Heart left ventricle (tissue), 16 donors: Measurements from ENCODE around the gene NEUROG3. TPM values are rescaled to one million over a fixed set of nuclear protein-coding genes. Genes with fewer than 3 reads are reported as not detected.
"Not testable (repeated sequence)": the region's sequence is repeated elsewhere in the genome, so short reads cannot be mapped to it uniquely, and the experiment has no call there.

Experiments used
- ATAC-seq, 4 donors: fragments of 200-7000 bp; cut with Tn5 transposase; one replicate each; pipeline ENCODE4 v1.9.1; 2020 to 2022; ENCODE audit warnings: moderate library complexity in 4 of 4, mild to moderate bottlenecking in 3 of 4, moderate number of reproducible peaks in 1 of 4
- DNase-seq, 5 donors: peaks; one replicate each; pipeline ENCODE4 v3.0.0-alpha.2; 2020
- H3K27ac ChIP-seq, 12 donors: fragments of 200-600 bp; sonication (generic) in 4 of 12; one replicate each; pipeline versions ENCODE4 v1.5.0 to v1.8.0; 2016 to 2022; ENCODE audit warnings: mild to moderate bottlenecking in 2 of 12
- H3K27me3 ChIP-seq, 9 donors: fragments of 200-600 bp; sonication (generic) in 2 of 9; one replicate each; pipeline versions ENCODE4 v1.5.1 to v1.8.0; 2016 to 2022; ENCODE audit warnings: mild to moderate bottlenecking in 3 of 9
- H3K36me3 ChIP-seq, 9 donors: fragments of 200-600 bp; sonication (generic) in 2 of 9; one replicate each; pipeline versions ENCODE4 v1.5.0 to v1.8.0; 2018 to 2022; ENCODE audit warnings: mild to moderate bottlenecking in 2 of 9
- H3K4me1 ChIP-seq, 12 donors: fragments of 200-600 bp; sonication (generic) in 4 of 12; one replicate each; pipeline versions ENCODE4 v1.5.0 to v1.8.0; 2016 to 2022; ENCODE audit warnings: mild to moderate bottlenecking in 3 of 12
- H3K4me3 ChIP-seq, 12 donors: fragments of 200-600 bp; sonication (generic) in 4 of 12; one replicate each; pipeline versions ENCODE4 v1.5.0 to v1.8.0; 2017 to 2022; ENCODE audit warnings: mild to moderate bottlenecking in 9 of 12, moderate library complexity in 4 of 12
- H3K9me3 ChIP-seq, 12 donors: fragments of 200-600 bp; sonication (generic) in 4 of 12; one replicate each; pipeline versions ENCODE4 v1.5.0 to v1.8.0; 2016 to 2022; ENCODE audit warnings: mild to moderate bottlenecking in 1 of 12
- CTCF ChIP-seq, 12 donors: fragments of 200-600 bp; sonication (generic) in 4 of 12; IDR thresholded peaks; one replicate each; pipeline versions ENCODE4 v1.5.0 to v1.8.0; 2018 to 2022; ENCODE audit warnings: antibody characterized with exemption in 12 of 12, mild to moderate bottlenecking in 5 of 12
- POLR2A ChIP-seq, 2 donors: fragments of 450-650 bp; IDR thresholded peaks; one replicate each; pipeline ENCODE4 v1.6.1; 2017; ENCODE audit warnings: antibody characterized with exemption in 2 of 2, mild to moderate bottlenecking in 2 of 2, moderate library complexity in 2 of 2
- WGBS, 4 donors: extraction: QIAGEN DNeasy Blood & Tissue Kit in 2 of 4; methylation state at CpG; one replicate each; pipeline versions ENCODE4 v1.1.5 to v1.1.7; 2013 to 2018; 5-methylcytosine and 5-hydroxymethylcytosine counted together
- intact Hi-C, 10 donors: fragments of 100-400 bp; cut with DNase I; formaldehyde crosslinking; loops; one replicate each; pipeline versions ENCODE4 v1.11.1 to v1.14.2; 2022
- polyA plus RNA-seq, 2 donors: library from polyadenylated mRNA; stranded (reverse); fragments of 200-250 nt; gene quantifications; one replicate each; pipeline ENCODE4 v1.2.3, GENCODE V29; 2013
- total RNA-seq, 9 donors: library from RNA; depleted of rRNA in 2 of 9; stranded (reverse); fragments of >200 nt in 2 of 9; fragmentation: NEBNext Ultra II Directional in 3 of 9; extraction: Animal tissue kit (Norgen Biotek cat#: 25700) in 3 of 9; gene quantifications; one replicate each; pipeline versions ENCODE4 v1.1.0 to v1.2.4, GENCODE V29; 2016 to 2023
- donor health status: ischemic (EF 13 %, LVEDD 7.1; RV severe dilation, severe dysfunction).
- donor health status: healthy with polysubstance abuse.
- donor health status: DM: no; HTN: yes; CAD: no.
- donor health status: DM: no; HTN: no; CAD: no.
- donor health status: ischemic (EF 25% LVEDD 6.9; RV normal size, moderate dysfunction).
- donor health status: ischemic (EF 25% LVEDD 5.7; RV mildly dilated, moderate dysfunction).
- donor health status: healthy.
- donor health status: DM: yes; HTN: yes; CAD: no.
- donor health status: ischemic (EF 35%, LVEDD 5.7; RV mildly dilated, moderate dysfunction).
- donor health status: nonischemic (EF 11% LVEDD 7.7; RV severe dilation, severe dysfunction).
- donor health status: DM: yes; HTN: yes; CAD: no.
- donor health status: PGD.
- donor health status: ischemic (EF 29% LVEDD 5.4; RV normal size, mild dysfunction).
- donor health status: nonischemic (EF 23%, LVEDD 6.1; RV moderate dilation, normal function).

The NEUROG3 gene
- total and polyA plus RNA-seq, 11 donors = not detected

- TF ChIP-seq CTCF (IDR thresholded peaks at IDR 0.05) = no peak
- no peak for TF ChIP-seq POLR2A (IDR thresholded peaks at IDR 0.05)
- H3K36me3 ChIP-seq = no peaks in the 10 kb centered on the region
- H3K27me3 ChIP-seq = peaks cover 0 to 6% (median 0%) of the 10 kb centered on the region in 9 donors
- H3K27ac ChIP-seq = no peak overlapping the region
- intact Hi-C loops = no loop called here
- no peak for DNase-seq
- H3K4me1 ChIP-seq = no peaks in the 10 kb centered on the region
- no peak overlapping the region for H3K4me3 ChIP-seq
- ATAC-seq = no peak
- peaks cover 0 to 36% (median 28%) of the 10 kb centered on the region in 12 donors for H3K9me3 ChIP-seq
These were observed 23.3 kb downstream of the NEUROG3 start for GRCh38 chr10:69549959-69550358.

GRCh38 chr10:69541463-69541862, 31.8 kb downstream of the NEUROG3 start:
- H3K9me3 ChIP-seq = peaks cover 0 to 9% (median 0%) of the 10 kb centered on the region in 12 donors
- DNase-seq = no peak
- peaks cover 0 to 3% (median 0%) of the 10 kb centered on the region in 9 donors for H3K27me3 ChIP-seq
- no peaks in the 10 kb centered on the region for H3K4me1 ChIP-seq
- no peak for ATAC-seq
- intact Hi-C loops = no loop called here
- H3K36me3 ChIP-seq = no peaks in the 10 kb centered on the region
- H3K27ac ChIP-seq = no peak overlapping the region
- 55 to 97% (median 80%) methylated on average over 2 of the region's 2 CpGs for WGBS, 4 donors
- H3K4me3 ChIP-seq = no peak overlapping the region
- TF ChIP-seq POLR2A (IDR thresholded peaks at IDR 0.05) (no peak), CTCF (IDR thresholded peaks at IDR 0.05) (no peak)

DNA sequence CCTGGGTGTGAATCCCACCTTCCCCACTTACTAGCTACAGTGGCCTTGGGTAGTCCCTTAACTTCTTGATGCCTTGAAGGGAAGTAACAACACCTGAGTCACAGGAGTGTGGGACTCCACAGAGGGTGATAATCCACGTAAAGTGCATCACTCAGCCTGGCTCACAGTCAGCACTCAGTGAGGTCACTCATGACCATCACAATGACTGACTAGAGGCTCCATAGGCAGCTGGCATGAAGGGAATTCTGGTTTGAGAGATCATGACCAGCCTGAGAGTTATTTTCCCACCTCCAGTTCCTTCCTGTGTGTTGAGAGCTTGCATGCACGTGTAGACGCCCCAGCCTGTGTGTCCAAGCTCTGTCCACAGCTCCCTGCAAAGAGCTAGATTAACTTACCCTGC, 34.8 kb downstream of the NEUROG3 start:
- Histone ChIP-seq H3K27ac (no peak overlapping the region), H3K9me3 (peaks cover 0 to 20% (median 0%) of the 10 kb centered on the region in 12 donors), H3K4me1 (no peaks in the 10 kb centered on the region), H3K36me3 (no peaks in the 10 kb centered on the region), H3K27me3 (peaks cover 0 to 3% (median 0%) of the 10 kb centered on the region in 9 donors), H3K4me3 (no peak overlapping the region)
- ATAC-seq (no peak), DNase-seq (no peak)
- WGBS, 4 donors = 67 to 78% (median 75%) methylated on average over 3 of the region's 3 CpGs
- TF ChIP-seq POLR2A (IDR thresholded peaks at IDR 0.05) (no peak), CTCF (IDR thresholded peaks at IDR 0.05) (no peak)
- intact Hi-C loops = no loop called here

DNA sequence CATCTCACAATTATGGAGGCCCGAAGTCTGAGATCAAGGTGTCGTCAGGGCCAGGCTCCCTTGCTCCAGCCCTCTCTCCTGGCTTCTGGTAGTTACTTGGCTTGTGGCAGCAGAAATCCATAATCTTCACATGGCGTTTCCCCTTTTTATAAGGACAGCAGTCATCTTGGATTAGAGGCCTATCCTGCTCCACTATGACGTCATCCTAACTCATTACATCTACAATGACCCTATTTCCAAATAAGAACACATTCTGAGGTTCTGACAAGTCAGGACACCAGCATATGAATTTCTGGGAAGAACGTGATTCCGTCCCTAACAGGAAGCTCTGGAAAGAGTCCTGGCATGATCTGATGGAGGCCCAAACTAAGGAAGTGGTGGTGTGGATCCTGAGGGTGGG, 35.8 kb downstream of the NEUROG3 start:
- TF ChIP-seq CTCF (IDR thresholded peaks at IDR 0.05) = no peak
- no peak for TF ChIP-seq POLR2A (IDR thresholded peaks at IDR 0.05)
- H3K36me3 ChIP-seq = no peaks in the 10 kb centered on the region
- H3K4me1 ChIP-seq = no peaks in the 10 kb centered on the region
- 87 to 93% (median 88%) methylated on average over 6 of the region's 6 CpGs for WGBS, 4 donors
- H3K9me3 ChIP-seq = peaks cover 0 to 20% (median 0%) of the 10 kb centered on the region in 12 donors
- no peak overlapping the region for H3K27ac ChIP-seq
- ATAC-seq = no peak
- intact Hi-C loops = no loop called here
- H3K4me3 ChIP-seq = no peak overlapping the region
- peaks cover 0 to 3% (median 0%) of the 10 kb centered on the region in 9 donors for H3K27me3 ChIP-seq
- DNase-seq = no peak

DNA sequence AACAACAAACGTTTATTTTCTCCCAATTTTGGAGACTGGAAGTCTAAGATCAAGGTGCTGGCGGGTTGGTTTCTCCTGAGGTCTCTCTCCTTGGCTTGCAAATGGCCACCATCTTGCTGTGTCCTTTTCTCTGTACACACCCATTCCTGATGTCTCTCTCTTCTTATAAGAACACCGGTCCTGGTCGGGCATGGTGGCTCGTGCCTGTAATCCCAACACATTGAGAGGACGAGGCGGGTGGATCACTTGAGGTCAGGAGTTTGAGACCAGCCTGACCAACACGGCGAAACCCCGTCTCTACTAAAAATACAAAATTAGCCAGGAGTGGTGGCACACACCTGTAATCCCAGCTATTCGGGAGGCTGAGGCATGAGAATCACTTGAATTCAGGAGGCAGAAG, 36.7 kb downstream of the NEUROG3 start:
- H3K27me3 ChIP-seq, H3K27ac ChIP-seq, ATAC-seq, intact Hi-C loops, H3K4me3 ChIP-seq, H3K4me1 ChIP-seq, DNase-seq, H3K36me3 ChIP-seq: not testable (repeated sequence)
- WGBS, 4 donors = 94 to 96% (median 95%) methylated on average over 11 of the region's 11 CpGs
- H3K9me3 ChIP-seq = peaks cover 0 to 24% (median 0%) of the 10 kb centered on the region in 12 donors
